VCaP (cell line): ENCODE data around the gene DNM2.
A peak's percentile ranks its signal among the peaks of the same experiment; 100 is the strongest.
"Not testable (repeated sequence)": the region's sequence is repeated elsewhere in the genome, so short reads cannot be mapped to it uniquely, and the experiment has no call there.

Experiments
- H3K27ac ChIP-seq: fragments of 450-650 bp; 2 replicates; pipeline ENCODE4 v1.5.1; 2017
- TF ChIP-seq, protein P1 (sequence below): fragments of 450-650 bp; conservative IDR thresholded peaks from 2 replicates; pipeline ENCODE4 v1.5.1; 2017; ENCODE audit warnings: mild to moderate bottlenecking, moderate library complexity

DNM2 gene

DNA sequence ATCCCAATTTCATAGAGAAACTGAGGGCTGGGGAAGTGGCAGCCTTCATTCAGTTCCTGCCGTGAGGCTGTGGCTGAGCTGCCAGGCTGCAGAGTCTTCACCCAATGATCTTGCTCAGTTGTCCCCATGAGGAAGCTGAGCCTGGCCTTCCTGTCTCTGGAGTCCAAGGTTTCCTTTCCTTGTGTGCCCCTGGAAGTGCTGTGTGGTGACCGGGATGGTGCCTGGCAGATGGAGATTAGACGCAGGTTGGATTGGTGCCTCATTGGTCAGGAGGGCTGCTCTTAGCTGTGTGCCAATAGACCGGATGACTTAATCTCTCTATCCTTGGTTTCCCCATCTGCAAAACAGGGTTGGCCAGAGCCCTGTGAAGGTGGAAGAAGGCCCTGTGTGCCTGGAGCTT lies 24.6 kb downstream of the DNM2 start:
- H3K27ac ChIP-seq = no peak overlapping the region
- TF ChIP-seq, protein P1, sequence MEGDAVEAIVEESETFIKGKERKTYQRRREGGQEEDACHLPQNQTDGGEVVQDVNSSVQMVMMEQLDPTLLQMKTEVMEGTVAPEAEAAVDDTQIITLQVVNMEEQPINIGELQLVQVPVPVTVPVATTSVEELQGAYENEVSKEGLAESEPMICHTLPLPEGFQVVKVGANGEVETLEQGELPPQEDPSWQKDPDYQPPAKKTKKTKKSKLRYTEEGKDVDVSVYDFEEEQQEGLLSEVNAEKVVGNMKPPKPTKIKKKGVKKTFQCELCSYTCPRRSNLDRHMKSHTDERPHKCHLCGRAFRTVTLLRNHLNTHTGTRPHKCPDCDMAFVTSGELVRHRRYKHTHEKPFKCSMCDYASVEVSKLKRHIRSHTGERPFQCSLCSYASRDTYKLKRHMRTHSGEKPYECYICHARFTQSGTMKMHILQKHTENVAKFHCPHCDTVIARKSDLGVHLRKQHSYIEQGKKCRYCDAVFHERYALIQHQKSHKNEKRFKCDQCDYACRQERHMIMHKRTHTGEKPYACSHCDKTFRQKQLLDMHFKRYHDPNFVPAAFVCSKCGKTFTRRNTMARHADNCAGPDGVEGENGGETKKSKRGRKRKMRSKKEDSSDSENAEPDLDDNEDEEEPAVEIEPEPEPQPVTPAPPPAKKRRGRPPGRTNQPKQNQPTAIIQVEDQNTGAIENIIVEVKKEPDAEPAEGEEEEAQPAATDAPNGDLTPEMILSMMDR = no peak

DNA sequence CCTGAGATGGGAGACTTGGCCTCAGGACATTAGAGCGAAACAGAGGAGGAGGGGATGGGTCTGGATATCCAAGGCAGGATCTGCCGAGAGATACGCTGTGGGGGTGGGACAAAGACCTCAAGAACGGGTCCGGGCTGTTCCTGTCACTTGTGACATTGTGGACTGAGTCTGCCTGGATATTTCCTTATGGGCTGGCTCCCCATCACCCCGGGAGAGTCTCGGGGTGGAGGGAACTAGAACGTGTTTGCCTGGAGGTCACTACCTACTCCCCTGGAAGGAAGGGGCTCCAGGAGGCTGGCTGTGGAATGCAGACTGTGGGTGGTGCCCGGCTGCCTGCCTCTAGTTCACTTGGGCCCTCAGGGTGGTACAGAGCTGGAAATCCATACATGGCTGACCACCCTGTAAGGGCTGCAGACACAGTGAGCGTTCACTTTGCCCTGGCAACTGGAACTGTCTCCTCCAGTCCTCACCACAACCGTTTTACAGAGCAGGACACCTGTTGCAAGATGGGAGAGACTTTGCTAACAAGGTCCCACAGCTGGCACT lies 26.4 kb downstream of the DNM2 start:
- TF ChIP-seq, protein P1 = no peak
- H3K27ac ChIP-seq = no peak overlapping the region

DNA sequence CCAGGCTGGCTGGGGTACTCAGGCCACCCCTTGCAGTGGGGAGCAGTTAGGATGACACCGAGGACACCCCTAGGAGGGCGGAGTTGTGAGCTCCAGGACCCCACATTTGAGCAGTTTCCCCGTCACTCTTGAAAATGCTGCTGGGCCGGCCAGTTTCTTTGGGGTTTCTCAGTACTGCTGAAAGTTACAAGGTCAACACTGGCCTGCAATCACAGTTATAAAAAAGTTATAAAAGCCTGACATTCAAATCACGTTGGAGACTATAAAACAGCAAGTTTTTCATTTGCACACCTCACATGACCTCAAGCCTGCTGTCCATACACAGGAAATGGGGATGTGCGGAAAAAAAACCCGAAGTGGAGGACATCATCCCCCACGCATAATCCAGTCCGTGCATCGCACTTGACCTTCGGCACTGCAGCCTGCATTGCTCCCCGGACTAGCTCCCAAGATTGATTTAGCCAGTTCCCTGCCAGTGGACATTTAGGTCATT lies 27.0 kb downstream of the DNM2 start:
- no peak overlapping the region for H3K27ac ChIP-seq
- TF ChIP-seq, protein P1 = no peak

DNA sequence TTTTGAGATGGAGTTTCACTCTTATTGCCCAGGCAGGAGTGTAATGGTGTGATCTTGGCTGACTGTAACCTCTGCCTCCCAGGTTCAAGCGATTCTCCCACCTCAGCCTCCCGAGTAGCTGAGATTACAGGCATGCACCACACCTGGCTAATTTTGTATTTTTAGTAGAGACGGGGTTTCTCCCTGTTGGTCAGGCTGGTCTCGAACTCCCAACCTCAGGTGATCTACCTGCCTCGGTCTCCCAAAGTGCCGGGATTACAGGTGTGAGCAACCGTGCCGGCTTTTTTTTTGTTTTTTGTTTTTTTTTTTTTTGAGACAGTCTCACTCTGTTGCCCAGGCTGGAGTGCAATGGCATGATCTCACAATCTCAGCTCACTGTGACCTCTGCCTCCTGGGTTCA lies 28.6 kb downstream of the DNM2 start:
- not testable (repeated sequence) for H3K27ac ChIP-seq

DNA sequence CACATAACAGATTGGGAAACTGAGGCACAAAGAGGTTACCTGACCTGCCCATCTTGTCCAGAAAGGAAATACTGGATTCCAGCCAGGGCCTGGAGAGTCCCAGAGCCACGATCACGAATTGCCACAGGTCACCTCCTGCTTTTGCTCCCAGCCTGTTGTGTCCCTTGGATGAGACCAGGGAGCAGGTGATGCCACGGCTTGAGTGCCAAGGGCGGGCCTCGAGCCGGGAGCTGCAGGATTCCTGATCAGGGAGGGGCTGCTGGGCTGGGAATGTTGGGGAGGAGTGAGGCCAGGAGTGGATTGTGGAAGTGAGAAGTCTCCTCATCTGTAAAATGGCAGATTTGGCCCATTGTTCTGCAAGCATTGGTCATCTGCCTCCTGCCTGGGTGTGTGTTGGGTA lies 29.4 kb downstream of the DNM2 start:
- no peak overlapping the region for H3K27ac ChIP-seq
- TF ChIP-seq, protein P1 = no peak

DNA sequence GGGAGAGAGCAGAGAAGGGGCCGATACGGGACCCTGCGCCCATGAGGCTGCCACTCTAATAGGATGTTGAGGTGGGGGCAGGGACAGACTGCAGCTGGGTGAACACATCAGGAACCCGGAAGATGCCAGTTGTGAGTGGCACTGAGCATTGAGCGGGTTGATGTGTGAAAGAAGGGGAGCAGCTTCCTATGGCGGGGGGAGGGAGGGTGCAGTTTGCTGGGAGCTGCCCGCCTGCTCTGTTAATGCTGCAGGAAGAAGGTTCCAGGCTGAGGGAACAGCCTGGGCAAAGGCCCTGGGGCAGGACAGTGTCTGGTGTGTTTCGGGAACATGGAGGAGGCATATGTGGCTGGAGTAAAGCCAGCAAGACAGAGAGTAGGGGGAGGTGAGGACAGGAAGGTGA lies 29.8 kb downstream of the DNM2 start:
- TF ChIP-seq, protein P1 = no peak
- H3K27ac ChIP-seq = no peak overlapping the region

DNA sequence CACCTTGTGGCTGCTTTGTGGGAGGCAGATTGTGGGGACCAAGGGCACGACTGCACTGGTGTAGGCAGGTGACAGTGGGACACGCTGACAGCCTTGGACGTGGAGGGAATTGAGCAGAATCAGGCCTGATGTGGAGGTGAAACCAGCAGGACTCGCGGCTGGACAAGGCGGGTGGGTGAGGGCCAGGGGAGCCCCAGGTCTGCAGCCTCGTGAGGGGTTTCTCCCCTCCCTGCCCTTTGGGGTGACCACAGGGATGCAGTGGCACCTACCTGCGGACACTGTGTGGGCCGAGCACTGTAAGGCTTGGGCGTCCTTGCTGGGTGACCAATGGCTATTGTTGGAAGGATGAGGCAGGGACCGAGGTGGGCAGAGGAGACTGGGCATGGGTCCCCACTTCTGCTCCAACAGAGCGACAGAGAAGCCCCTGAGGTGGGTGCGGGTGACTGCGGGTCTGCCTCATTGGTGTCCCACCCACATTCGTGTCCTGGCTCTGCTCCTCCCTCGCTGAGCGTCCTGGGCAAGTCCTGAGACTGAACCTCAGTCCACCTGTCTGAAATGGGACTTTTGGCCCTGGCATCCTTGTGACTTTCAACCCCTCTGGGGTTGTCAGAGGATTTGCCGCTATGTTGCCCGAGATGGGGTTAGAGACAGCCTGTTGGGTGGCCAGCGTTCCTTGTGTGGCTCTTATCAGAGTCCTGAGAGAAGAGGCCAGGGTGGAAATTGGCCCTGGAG lies 30.5 kb downstream of the DNM2 start:
- H3K27ac ChIP-seq = no peak overlapping the region; the same call in 1 of the 2 replicates
- TF ChIP-seq, protein P1 = no peak

DNA sequence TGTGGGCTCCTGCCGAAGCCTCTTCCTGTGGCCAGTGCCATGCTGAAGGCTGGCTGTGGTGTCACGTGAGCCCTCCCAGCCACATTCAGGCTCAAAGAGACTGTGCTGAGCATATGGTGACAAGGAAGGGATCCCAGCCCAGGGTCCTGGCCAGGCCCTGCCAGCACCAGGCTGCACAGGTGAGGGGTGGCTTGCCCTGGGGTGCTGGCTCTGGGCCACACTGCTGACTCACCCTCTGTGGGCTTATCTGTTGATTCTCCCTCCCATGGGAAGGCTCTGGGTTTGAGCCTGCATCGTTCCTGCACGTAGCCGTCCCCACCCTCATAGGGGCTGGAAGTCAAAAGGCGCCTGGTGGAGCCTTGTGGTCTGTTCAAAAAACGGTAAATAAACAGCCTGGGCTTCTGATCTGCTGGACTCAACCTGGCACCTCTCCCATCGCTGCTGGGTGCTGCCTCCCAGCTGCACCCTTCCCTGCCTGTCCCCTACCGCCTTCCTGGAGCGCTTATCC lies 31.1 kb downstream of the DNM2 start:
- H3K27ac ChIP-seq = peak overlapping the region; percentile 8; the same call in 1 of the 2 replicates
- TF ChIP-seq, protein P1 = no peak
